IMR-90 (cell line): Measurements from ENCODE around the gene HOATZ. TPM values are rescaled to one million over a fixed set of nuclear protein-coding genes. Genes with fewer than 3 reads are reported as not detected.

ENCODE experiments used
- ATAC-seq: fragments of 200-7000 bp; cut with Tn5 transposase; 2 replicates; pipeline ENCODE4 v1.9.1; 2020; ENCODE audit warnings: low read depth, mild to moderate bottlenecking, moderate library complexity
- BruUV-seq: library from RNA; stranded (reverse); fragments of 400-500 nt; replicated peaks from 2 replicates; lab custom pipeline; 2021; lab: Mats Ljungman, UMichigan
- CTCF ChIA-PET: fragments of 300-600 bp; formaldehyde crosslinking; extraction: SDS; loops from one replicate; lab custom pipeline; 2021; ENCODE audit warnings: antibody characterized with exemption; lab: Yijun Ruan, JAX
- POLR2A ChIA-PET: fragments of 300-600 bp; sonication (Branson Sonifier 250); formaldehyde crosslinking; loops from one replicate; lab custom pipeline; 2022; ENCODE audit warnings: antibody characterized with exemption; ENCODE audit not compliant: unreplicated experiment; lab: Charles Lee
- DNase-seq: peaks from one replicate; pipeline ENCODE4 v3.0.0; 2013
- H2AFZ ChIP-seq: replicated peaks from 2 replicates; pipeline ENCODE3; 2013; ENCODE audit warnings: low read length, mild to moderate bottlenecking; ENCODE audit not compliant: poor library complexity
- H2AK5ac ChIP-seq: 2 replicates; pipeline ENCODE4 v1.6.1; 2013; ENCODE audit warnings: low read depth, low read length, inconsistent platforms
- H2AK9ac ChIP-seq: replicated peaks from 2 replicates; pipeline ENCODE3; 2013; ENCODE audit warnings: mild to moderate bottlenecking, low read depth, low read length, moderate library complexity; ENCODE audit not compliant: poor library complexity
- H2BK120ac ChIP-seq: 2 replicates; pipeline ENCODE4 v1.6.1; 2013; ENCODE audit warnings: low read depth, low read length, inconsistent platforms
- H2BK15ac ChIP-seq: 3 replicates; pipeline ENCODE4 v1.6.1; 2013; ENCODE audit warnings: low read depth, low read length, inconsistent platforms
- H2BK20ac ChIP-seq: 2 replicates; pipeline ENCODE4 v1.6.1; 2013; ENCODE audit warnings: low read depth, mild to moderate bottlenecking, inconsistent platforms, low read length, moderate library complexity
- H2BK5ac ChIP-seq: 2 replicates; pipeline ENCODE4 v1.6.1; 2013; ENCODE audit warnings: mild to moderate bottlenecking, low read depth, low read length, inconsistent platforms; ENCODE audit not compliant: poor library complexity, severe bottlenecking
- H3K14ac ChIP-seq: replicated peaks from 2 replicates; pipeline ENCODE4 v1.6.1; 2013; ENCODE audit warnings: low read depth, low read length, inconsistent platforms
- H3K18ac ChIP-seq: 2 replicates; pipeline ENCODE4 v1.6.1; 2013; ENCODE audit warnings: low read depth, low read length, control low read depth
- H3K23ac ChIP-seq: 2 replicates; pipeline ENCODE4 v1.6.1; 2013; ENCODE audit warnings: low read depth, low read length, inconsistent platforms
- H3K27ac ChIP-seq: 2 replicates; pipeline ENCODE4 v1.5.1; 2013; ENCODE audit warnings: mild to moderate bottlenecking, control low read depth, low read length; ENCODE audit not compliant: insufficient read depth
- H3K27me3 ChIP-seq: 2 replicates; pipeline ENCODE4 v1.6.1; 2013; ENCODE audit warnings: low read length; ENCODE audit not compliant: control insufficient read depth, insufficient read depth
- H3K36me3 ChIP-seq: 2 replicates; pipeline ENCODE4 v1.6.1; 2013; ENCODE audit warnings: low read length, mixed read lengths; ENCODE audit not compliant: control insufficient read depth, insufficient read depth
- H3K4ac ChIP-seq: 2 replicates; pipeline ENCODE4 v1.6.1; 2013; ENCODE audit warnings: low read depth, low read length, inconsistent platforms
- H3K4me1 ChIP-seq: 2 replicates; pipeline ENCODE4 v1.6.1; 2013; ENCODE audit warnings: low read length, mixed read lengths; ENCODE audit not compliant: control insufficient read depth, insufficient read depth
- H3K4me2 ChIP-seq: 2 replicates; pipeline ENCODE4 v1.6.1; 2013; ENCODE audit warnings: low read depth, mild to moderate bottlenecking, control low read depth, low read length, moderate library complexity
- H3K4me3 ChIP-seq: 2 replicates; pipeline ENCODE4 v1.5.1; 2013; ENCODE audit warnings: low read depth, mild to moderate bottlenecking, control low read depth, low read length, moderate library complexity; ENCODE audit not compliant: insufficient read depth
- H3K56ac ChIP-seq: 2 replicates; pipeline ENCODE4 v1.6.1; 2013; ENCODE audit warnings: low read length, inconsistent platforms; ENCODE audit not compliant: insufficient read depth; ENCODE audit errors: extremely low read depth
- H3K79me1 ChIP-seq, 2 experiments: 2 replicates each; pipeline ENCODE4 v1.6.1; 2013; ENCODE audit warnings: low read length in 2 of 2, inconsistent platforms in 1 of 2, low read depth in 1 of 2
- H3K9ac ChIP-seq: 2 replicates; pipeline ENCODE4 v1.6.1; 2013; ENCODE audit warnings: low read depth, low read length, control low read depth
- H3K9me1 ChIP-seq: 2 replicates; pipeline ENCODE4 v1.6.1; 2013; ENCODE audit warnings: low read length, inconsistent platforms; ENCODE audit not compliant: insufficient read depth
- H3K9me3 ChIP-seq: 2 replicates; pipeline ENCODE4 v1.6.1; 2013; ENCODE audit warnings: low read length; ENCODE audit not compliant: control insufficient read depth, insufficient read depth
- H4K20me1 ChIP-seq: 2 replicates; pipeline ENCODE4 v1.6.1; 2013; ENCODE audit warnings: low read length, inconsistent platforms; ENCODE audit not compliant: insufficient read depth
- H4K5ac ChIP-seq: 2 replicates; pipeline ENCODE4 v1.6.1; 2013; ENCODE audit warnings: mild to moderate bottlenecking, low read depth, low read length, control low read depth
- H4K8ac ChIP-seq, 2 experiments: 2 replicates each; pipeline ENCODE4 v1.6.1; 2013; ENCODE audit warnings: low read depth in 2 of 2, low read length in 2 of 2, control low read depth in 1 of 2, inconsistent platforms in 1 of 2
- H4K91ac ChIP-seq: 2 replicates; pipeline ENCODE4 v1.6.1; 2013; ENCODE audit warnings: low read depth, low read length, inconsistent platforms; ENCODE audit not compliant: insufficient read depth
- BHLHE40 ChIP-seq: fragments of 150-350 bp; IDR thresholded peaks from 2 replicates; pipeline ENCODE4 v1.6.1; 2016; ENCODE audit warnings: mild to moderate bottlenecking, low read depth, low read length
- MAFK ChIP-seq: IDR thresholded peaks from 2 replicates; pipeline ENCODE4 v1.6.1; 2012; ENCODE audit warnings: low read depth, low read length, improper control_type of control experiment
- RAD21 ChIP-seq: IDR thresholded peaks from 2 replicates; pipeline ENCODE4 v1.6.1; 2012; ENCODE audit warnings: low read length, improper control_type of control experiment
- RFX5 ChIP-seq: IDR thresholded peaks from 2 replicates; pipeline ENCODE4 v1.8.0; 2012; ENCODE audit warnings: low read depth, mild to moderate bottlenecking, low read length, moderate library complexity
- SMC3 ChIP-seq: fragments of 150-350 bp; IDR thresholded peaks from 2 replicates; pipeline ENCODE4 v1.6.1; 2016; ENCODE audit warnings: low read depth, mild to moderate bottlenecking, antibody characterized with exemption, low read length, moderate library complexity
- dilution Hi-C: fragments of 300-500 bp; cut with HindIII; formaldehyde crosslinking; loops from one replicate; pipeline ENCODE4 v1.14.3; 2018; ENCODE audit warnings: low sequenced_read_pairs; ENCODE audit not compliant: unreplicated experiment
- in situ Hi-C: fragments of 300-500 bp; cut with MboI; formaldehyde crosslinking; loops from 3 replicates; pipeline ENCODE4 v1.14.3; 2019; ENCODE audit warnings: low sequenced_read_pairs, inconsistent platforms, mixed read lengths
- intact Hi-C: fragments of 100-400 bp; cut with micrococcal nuclease; formaldehyde crosslinking; loops from 2 replicates; pipeline ENCODE4 v1.10.0; 2022
- polyA plus RNA-seq, 3 experiments: library from polyadenylated mRNA; depleted of rRNA; stranded (reverse); fragments of >200 nt; gene quantifications; 2 replicates each; pipeline ENCODE4 v1.2.3, GENCODE V29; 2012; ENCODE audit warnings: low replicate concordance in 1 of 3
- total RNA-seq: library from RNA; depleted of rRNA; stranded (reverse); fragments of >200 nt; gene quantifications from 2 replicates; pipeline ENCODE4 v1.2.3, GENCODE V29; 2012
- TF ChIP-seq, protein P1 (sequence below): conservative IDR thresholded peaks from 2 replicates; pipeline ENCODE4 v1.5.1; 2012; ENCODE audit warnings: mild to moderate bottlenecking, low read depth, low read length, improper control_type of control experiment
- TF ChIP-seq, protein P2 (sequence below): fragments of 150-350 bp; IDR thresholded peaks from 2 replicates; pipeline ENCODE4 v1.6.1; 2017; ENCODE audit warnings: mild to moderate bottlenecking, antibody characterized with exemption, low read length, low read depth

The HOATZ gene
- total and polyA plus RNA-seq, 2 of the 4 experiments (the other 2 are of a cell fraction) = not detected

DNA sequence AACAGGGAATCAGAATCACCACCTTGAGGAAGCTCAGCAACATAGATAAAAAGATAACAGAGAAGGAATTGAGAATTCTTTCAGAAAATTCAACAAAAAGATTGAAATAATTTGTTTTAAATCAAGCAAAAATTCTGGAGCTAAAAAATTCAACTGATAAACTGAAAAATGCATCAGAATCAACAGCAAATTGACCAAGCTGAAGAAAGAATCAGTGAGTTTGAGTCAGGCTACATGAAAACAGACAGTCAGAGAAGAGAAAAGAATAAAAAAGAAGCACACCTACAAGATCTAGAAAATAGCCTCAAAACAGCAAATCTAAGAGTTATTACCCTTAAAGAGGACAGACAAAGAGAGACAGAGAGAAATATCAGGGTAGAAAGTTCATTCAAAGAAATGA is 31.1 kb upstream of the HOATZ start:
- Histone ChIP-seq H4K5ac (no peak overlapping the region), H3K9me1 (no peaks in the 10 kb centered on the region), H3K4ac (no peak overlapping the region), H3K27ac (no peak overlapping the region), H4K8ac (no peak overlapping the region), H2BK20ac (no peak overlapping the region), H3K18ac (no peak overlapping the region), H2BK120ac (no peak overlapping the region), H3K4me2 (no peak overlapping the region), H3K36me3 (no peaks in the 10 kb centered on the region), H3K4me3 (no peak overlapping the region), H3K9me3 (peaks cover 3% of the 10 kb centered on the region), H2BK15ac (no peak overlapping the region), H3K27me3 (no peaks in the 10 kb centered on the region), H2AK5ac (no peak overlapping the region), H3K4me1 (no peaks in the 10 kb centered on the region), H3K56ac (no peak overlapping the region), H2BK5ac (no peak overlapping the region), H2AFZ (no peak overlapping the region), H3K23ac (no peak overlapping the region), H4K91ac (no peak overlapping the region), H3K79me1 (no peaks in the 10 kb centered on the region), H3K9ac (no peak overlapping the region), H2AK9ac (no peak overlapping the region), H3K14ac (no peak overlapping the region), H4K20me1 (no peaks in the 10 kb centered on the region)
- no peak for DNase-seq
- ATAC-seq = no peak
- BruUV-seq = no TSS peak
- ChIA-PET POLR2A (no interaction called here), CTCF (no interaction called here)
- TF ChIP-seq, protein P1, sequence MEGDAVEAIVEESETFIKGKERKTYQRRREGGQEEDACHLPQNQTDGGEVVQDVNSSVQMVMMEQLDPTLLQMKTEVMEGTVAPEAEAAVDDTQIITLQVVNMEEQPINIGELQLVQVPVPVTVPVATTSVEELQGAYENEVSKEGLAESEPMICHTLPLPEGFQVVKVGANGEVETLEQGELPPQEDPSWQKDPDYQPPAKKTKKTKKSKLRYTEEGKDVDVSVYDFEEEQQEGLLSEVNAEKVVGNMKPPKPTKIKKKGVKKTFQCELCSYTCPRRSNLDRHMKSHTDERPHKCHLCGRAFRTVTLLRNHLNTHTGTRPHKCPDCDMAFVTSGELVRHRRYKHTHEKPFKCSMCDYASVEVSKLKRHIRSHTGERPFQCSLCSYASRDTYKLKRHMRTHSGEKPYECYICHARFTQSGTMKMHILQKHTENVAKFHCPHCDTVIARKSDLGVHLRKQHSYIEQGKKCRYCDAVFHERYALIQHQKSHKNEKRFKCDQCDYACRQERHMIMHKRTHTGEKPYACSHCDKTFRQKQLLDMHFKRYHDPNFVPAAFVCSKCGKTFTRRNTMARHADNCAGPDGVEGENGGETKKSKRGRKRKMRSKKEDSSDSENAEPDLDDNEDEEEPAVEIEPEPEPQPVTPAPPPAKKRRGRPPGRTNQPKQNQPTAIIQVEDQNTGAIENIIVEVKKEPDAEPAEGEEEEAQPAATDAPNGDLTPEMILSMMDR = no peak
- no peak for TF ChIP-seq SMC3
- no peak for TF ChIP-seq BHLHE40
- TF ChIP-seq MAFK = no peak
- TF ChIP-seq RFX5 = no peak
- TF ChIP-seq, protein P2, sequence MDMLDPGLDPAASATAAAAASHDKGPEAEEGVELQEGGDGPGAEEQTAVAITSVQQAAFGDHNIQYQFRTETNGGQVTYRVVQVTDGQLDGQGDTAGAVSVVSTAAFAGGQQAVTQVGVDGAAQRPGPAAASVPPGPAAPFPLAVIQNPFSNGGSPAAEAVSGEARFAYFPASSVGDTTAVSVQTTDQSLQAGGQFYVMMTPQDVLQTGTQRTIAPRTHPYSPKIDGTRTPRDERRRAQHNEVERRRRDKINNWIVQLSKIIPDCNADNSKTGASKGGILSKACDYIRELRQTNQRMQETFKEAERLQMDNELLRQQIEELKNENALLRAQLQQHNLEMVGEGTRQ = no peak
- TF ChIP-seq RAD21 = no peak
- in situ Hi-C loops (no loop called here), dilution Hi-C loops (no loop called here), intact Hi-C loops (no loop called here)
